Uterus (tissue), 2 donors: Measurements from ENCODE around the gene FBXO34.

Experiments
- CTCF ChIP-seq, 4 experiments: fragments of 200-600 bp in 2 of 4; fragments of 450-650 bp in 2 of 4; sonication (generic) in 2 of 4; IDR thresholded peaks; one replicate each; pipeline ENCODE4 v1.5.1; 2016 to 2019; ENCODE audit warnings: antibody characterized with exemption in 4 of 4, mild to moderate bottlenecking in 2 of 4, moderate library complexity in 1 of 4
- POLR2A ChIP-seq, 2 donors: fragments of 450-650 bp; IDR thresholded peaks; one replicate each; pipeline ENCODE4 v1.6.1; 2016; ENCODE audit warnings: antibody characterized with exemption in 2 of 2, mild to moderate bottlenecking in 1 of 2, moderate library complexity in 1 of 2

DNA sequence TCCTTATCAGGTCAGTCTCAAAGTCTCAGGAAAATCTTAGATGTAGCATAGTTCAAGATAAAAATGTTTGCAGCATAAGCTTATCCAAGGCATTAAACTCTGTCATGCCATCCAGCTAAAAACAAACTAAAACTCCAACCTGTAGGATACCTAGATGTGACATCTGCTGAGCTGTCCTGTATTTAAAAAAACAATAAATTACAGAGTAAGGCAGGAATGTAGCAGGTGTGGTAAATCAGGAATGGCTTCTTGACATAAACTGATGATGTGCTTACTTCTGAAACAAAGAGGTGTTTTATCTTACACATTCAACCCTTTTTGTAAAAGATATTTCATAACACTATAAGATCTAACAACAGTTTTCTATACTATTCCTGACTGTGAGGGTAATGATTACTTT is 49.3 kb upstream of the FBXO34 start:
- TF ChIP-seq CTCF (IDR thresholded peaks at IDR 0.05) (no peak), POLR2A (IDR thresholded peaks at IDR 0.05) (no peak)
